ENCODE measurements around the gene CHD9. TPM values are rescaled to one million over a fixed set of nuclear protein-coding genes. Genes with fewer than 3 reads are reported as not detected.

The CHD9 gene
- total RNA-seq, 4 donors from 2014 or later = 29.0 to 68.5 (median 37.3) TPM

GRCh38 chr16:53131050-53131362 lies 76.2 kb downstream of the CHD9 start:
- 0% methylated on average over 3 of the region's 46 CpGs; no CpG with 5 or more reads in 1 of the 2 donors for WGBS, 2 donors
- intact Hi-C loops (cut with DNase I) = loop anchor here (10.0 kb wide), 1 partner anchor 76 kb away; the partner anchor contains the start of genes CHD9 and CHD9NB
- no peak for DNase-seq

DNA sequence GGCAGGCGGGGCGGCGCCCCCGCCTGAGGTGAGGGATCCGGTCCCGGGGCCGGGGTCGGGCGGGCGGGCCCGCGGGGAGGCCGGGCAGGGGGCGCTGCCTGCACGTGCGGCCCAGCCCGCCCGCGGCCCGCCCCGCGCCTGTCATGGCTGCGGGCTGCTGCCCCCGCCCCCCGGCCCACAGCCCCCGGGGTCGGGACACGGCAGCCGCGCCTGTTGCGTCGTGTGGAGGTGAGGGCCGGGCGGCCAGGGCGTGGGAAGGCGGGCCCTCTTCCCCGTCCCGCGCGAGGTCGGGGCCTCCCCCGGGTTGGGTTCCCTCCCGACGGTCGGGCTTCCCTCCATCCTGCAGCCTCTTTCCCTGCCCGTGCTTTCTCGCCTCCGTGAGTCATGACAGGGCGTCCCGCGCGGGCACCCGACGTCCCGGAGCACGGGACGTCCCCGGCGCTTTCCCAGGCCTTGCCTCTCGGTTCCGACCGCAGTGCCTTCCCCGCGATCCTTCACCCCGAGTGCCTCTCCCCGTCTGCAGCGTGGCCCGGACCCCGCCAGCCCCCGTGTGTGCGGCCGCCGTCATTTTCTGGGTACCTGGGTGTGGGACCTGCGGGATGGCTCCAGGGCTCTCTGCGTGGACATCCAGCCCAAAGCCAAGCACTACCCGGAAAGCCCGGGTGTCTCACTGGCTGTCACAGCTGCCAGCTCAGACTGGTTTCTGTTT lies 76.7 kb downstream of the CHD9 start:
- Histone ChIP-seq H3K27ac (peak overlapping the region; percentile 93 to 97 (median 96)), H3K4me3 (peak overlapping the region; percentile 80 to 95 (median 86)), H3K9me3 (no peaks in the 10 kb centered on the region), H3K27me3 (no peaks in the 10 kb centered on the region), H3K4me1 (peaks cover 0 to 35% (median 5%) of the 10 kb centered on the region in 3 donors), H3K36me3 (no peaks in the 10 kb centered on the region)
- DNase-seq = no peak
- 0% methylated on average over 8 to 20 of the region's 77 CpGs for WGBS, 2 donors
- TF ChIP-seq POLR2A (IDR thresholded peaks at IDR 0.05) (no peak), CTCF (IDR thresholded peaks at IDR 0.05) (peak in 1 of 6 experiments; percentile 13)
- intact Hi-C loops (cut with DNase I) = loop anchor here (10.0 kb wide), 1 partner anchor 77 kb away; the partner anchor contains the start of genes CHD9 and CHD9NB

More at GRCh38 chr16:53131050-53131362, 76.2 kb downstream of the CHD9 start:
- peak overlapping the region; percentile 93 to 97 (median 96) for H3K27ac ChIP-seq
- no peaks in the 10 kb centered on the region for H3K27me3 ChIP-seq
- TF ChIP-seq CTCF (IDR thresholded peaks at IDR 0.05) (no peak), POLR2A (IDR thresholded peaks at IDR 0.05) (no peak)
- H3K4me1 ChIP-seq = peaks cover 0 to 35% (median 5%) of the 10 kb centered on the region in 3 donors
- peak overlapping the region; percentile 80 to 95 (median 86) for H3K4me3 ChIP-seq
- no peaks in the 10 kb centered on the region for H3K9me3 ChIP-seq
- no peaks in the 10 kb centered on the region for H3K36me3 ChIP-seq

DNA sequence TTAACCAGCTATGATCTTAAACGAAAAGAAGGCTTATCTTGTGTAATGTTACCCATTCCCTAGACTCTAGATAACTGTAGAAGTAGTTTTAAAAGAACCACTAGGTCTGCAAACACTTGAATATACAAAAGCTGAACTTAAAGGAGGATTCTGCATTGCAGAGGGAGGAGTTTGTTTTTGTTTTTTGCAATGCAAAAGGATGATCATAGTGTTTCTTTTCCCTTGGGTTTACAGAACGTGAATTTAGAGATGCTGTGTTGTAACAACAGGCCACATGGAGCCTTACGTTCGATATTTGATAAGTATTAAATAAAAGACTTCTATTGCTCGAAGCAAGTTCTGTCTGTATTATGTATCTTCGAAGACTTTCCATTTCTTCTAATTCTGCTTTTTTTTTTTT lies 77.6 kb downstream of the CHD9 start:
- Histone ChIP-seq H3K4me3 (peak overlapping the region in 3 of 4 donors; percentile 80 to 95 (median 86)), H3K9me3 (no peaks in the 10 kb centered on the region), H3K4me1 (peaks cover 0 to 35% (median 5%) of the 10 kb centered on the region in 3 donors), H3K27me3 (no peaks in the 10 kb centered on the region), H3K36me3 (no peaks in the 10 kb centered on the region), H3K27ac (peak overlapping the region in 2 of 4 donors; percentile 93 to 97)
- intact Hi-C loops (cut with DNase I) = loop anchor here (10.0 kb wide), 1 partner anchor 78 kb away; the partner anchor contains the start of genes CHD9 and CHD9NB
- no peak for DNase-seq
- 80% methylated on average over 6 of the region's 6 CpGs for WGBS, 2 donors
- TF ChIP-seq POLR2A (IDR thresholded peaks at IDR 0.05) (no peak), CTCF (IDR thresholded peaks at IDR 0.05) (no peak)

- Histone ChIP-seq H3K27ac (no peak overlapping the region), H3K36me3 (no peaks in the 10 kb centered on the region), H3K4me1 (peaks cover 0 to 22% (median 0%) of the 10 kb centered on the region in 3 donors), H3K9me3 (no peaks in the 10 kb centered on the region), H3K4me3 (no peak overlapping the region), H3K27me3 (no peaks in the 10 kb centered on the region)
- TF ChIP-seq POLR2A (IDR thresholded peaks at IDR 0.05) = no peak
- no peak for TF ChIP-seq CTCF (IDR thresholded peaks at IDR 0.05)
- intact Hi-C loops (cut with DNase I) = loop anchor here (10.0 kb wide), 1 partner anchor 81 kb away; the partner anchor contains the start of genes CHD9 and CHD9NB
- no peak for DNase-seq
- 96 to 98% methylated on average over 2 of the region's 2 CpGs for WGBS, 2 donors
Observed at GRCh38 chr16:53135329-53135728, 80.5 kb downstream of the CHD9 start.

GRCh38 chr16:53142823-53143568 lies 88.2 kb downstream of the CHD9 start:
- Histone ChIP-seq H3K36me3 (peaks cover 0 to under 1% (median 0%) of the 10 kb centered on the region in 3 donors), H3K27me3 (no peaks in the 10 kb centered on the region), H3K9me3 (no peaks in the 10 kb centered on the region), H3K27ac (no peak overlapping the region), H3K4me3 (no peak overlapping the region), H3K4me1 (peaks cover 0 to 23% (median 2%) of the 10 kb centered on the region in 3 donors)
- no peak for DNase-seq
- whole genome bisulfite sequencing, 2 donors = 84 to 97% methylated on average over 6 of the region's 6 CpGs
- intact Hi-C loops (cut with DNase I) = no loop called here
- no peak for TF ChIP-seq CTCF (IDR thresholded peaks at IDR 0.05)
- TF ChIP-seq POLR2A (IDR thresholded peaks at IDR 0.05) = no peak
